ENCODE results near the gene USO1. TPM values are rescaled to one million over a fixed set of nuclear protein-coding genes. Genes with fewer than 3 reads are reported as not detected.

Gene USO1, protein sequence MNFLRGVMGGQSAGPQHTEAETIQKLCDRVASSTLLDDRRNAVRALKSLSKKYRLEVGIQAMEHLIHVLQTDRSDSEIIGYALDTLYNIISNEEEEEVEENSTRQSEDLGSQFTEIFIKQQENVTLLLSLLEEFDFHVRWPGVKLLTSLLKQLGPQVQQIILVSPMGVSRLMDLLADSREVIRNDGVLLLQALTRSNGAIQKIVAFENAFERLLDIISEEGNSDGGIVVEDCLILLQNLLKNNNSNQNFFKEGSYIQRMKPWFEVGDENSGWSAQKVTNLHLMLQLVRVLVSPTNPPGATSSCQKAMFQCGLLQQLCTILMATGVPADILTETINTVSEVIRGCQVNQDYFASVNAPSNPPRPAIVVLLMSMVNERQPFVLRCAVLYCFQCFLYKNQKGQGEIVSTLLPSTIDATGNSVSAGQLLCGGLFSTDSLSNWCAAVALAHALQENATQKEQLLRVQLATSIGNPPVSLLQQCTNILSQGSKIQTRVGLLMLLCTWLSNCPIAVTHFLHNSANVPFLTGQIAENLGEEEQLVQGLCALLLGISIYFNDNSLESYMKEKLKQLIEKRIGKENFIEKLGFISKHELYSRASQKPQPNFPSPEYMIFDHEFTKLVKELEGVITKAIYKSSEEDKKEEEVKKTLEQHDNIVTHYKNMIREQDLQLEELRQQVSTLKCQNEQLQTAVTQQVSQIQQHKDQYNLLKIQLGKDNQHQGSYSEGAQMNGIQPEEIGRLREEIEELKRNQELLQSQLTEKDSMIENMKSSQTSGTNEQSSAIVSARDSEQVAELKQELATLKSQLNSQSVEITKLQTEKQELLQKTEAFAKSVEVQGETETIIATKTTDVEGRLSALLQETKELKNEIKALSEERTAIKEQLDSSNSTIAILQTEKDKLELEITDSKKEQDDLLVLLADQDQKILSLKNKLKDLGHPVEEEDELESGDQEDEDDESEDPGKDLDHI
- 22.0 and 88.8 TPM in 2 replicates for total RNA-seq (2011; cell fraction: chromatin; rRNA removed; ENCODE audit: low replicate concordance)
- total RNA-seq (2011; cell fraction: nucleolus; rRNA removed), result 18.5 and 23.9 TPM in 2 replicates
- 33.2 and 59.6 TPM in 2 replicates for total RNA-seq (2011; cell fraction: nucleoplasm; rRNA removed)
- total RNA-seq (2014; rRNA removed) (48.5 and 54.0 TPM in 2 replicates), total RNA-seq (2014; rRNA removed; fragmentation: Illumina TruSeq; extraction: Trizol) (76.2 and 80.2 TPM in 2 replicates), total RNA-seq (2015; rRNA removed; fragmentation: Illumina TruSeq; extraction: Trizol) (68.7 and 72.8 TPM in 2 replicates), total RNA-seq (2021) (45.3 and 48.0 TPM in 2 replicates), polyA plus RNA-seq (2011; rRNA removed) (87.5 and 97.8 TPM in 2 replicates), polyA plus RNA-seq (2014; fragmentation: Illumina TruSeq; extraction: Trizol) (54.5 and 71.6 TPM in 2 replicates), polyA plus RNA-seq (2014; fragmentation: Nextera tagmentation; extraction: Ambion mirVana) (10 to 100 TPM; 19.3 to 22.1 TPM), polyA plus RNA-seq (2014; rRNA removed) (44.3 and 45.1 TPM in 2 replicates), polyA minus RNA-seq (2011; rRNA and poly(A)+ RNA removed) (69.8 and 96.2 TPM in 2 replicates), Bru-seq, nascent RNA (percentile 78 among the genes with signal in this experiment), BruChase-seq, experiment 1, labeled RNA remaining after a 2-hour chase (percentile 84 among the genes with signal in this experiment), BruChase-seq, experiment 2, labeled RNA remaining after a 6-hour chase (percentile 84 among the genes with signal in this experiment)
- polyA plus RNA-seq (2011; cell fraction: cytosol; rRNA removed), result 21.2 and 42.2 TPM in 2 replicates
- polyA plus RNA-seq (2011; cell fraction: nucleus; rRNA removed), result 15.9 and 30.8 TPM in 2 replicates
- polyA plus RNA-seq (2012), result 40.7 and 71.7 TPM in 2 replicates
- polyA minus RNA-seq (2011; cell fraction: cytosol; rRNA and poly(A)+ RNA removed), result 32.1 and 32.4 TPM in 2 replicates
- polyA minus RNA-seq (2011; cell fraction: nucleus; rRNA and poly(A)+ RNA removed), result 15.2 and 35.5 TPM in 2 replicates
- long read RNA-seq, experiment 1, full-length matches to known transcripts, result 266 of 342 reads
- long read RNA-seq, experiment 1, partial matches to known transcripts, result 46 of 342 reads
- long read RNA-seq, experiment 1, other reads (novel, unspliced or antisense), result 30 of 342 reads
- long read RNA-seq, experiment 2, full-length matches to known transcripts, result 1 of 26 reads
- long read RNA-seq, experiment 2, partial matches to known transcripts, result 9 of 26 reads
- long read RNA-seq, experiment 2, other reads (novel, unspliced or antisense), result 16 of 26 reads
- long read RNA-seq, experiment 3, full-length matches to known transcripts, result 2 of 43 reads
- long read RNA-seq, experiment 3, partial matches to known transcripts, result 31 of 43 reads
- long read RNA-seq, experiment 3, other reads (novel, unspliced or antisense), result 10 of 43 reads

DNA sequence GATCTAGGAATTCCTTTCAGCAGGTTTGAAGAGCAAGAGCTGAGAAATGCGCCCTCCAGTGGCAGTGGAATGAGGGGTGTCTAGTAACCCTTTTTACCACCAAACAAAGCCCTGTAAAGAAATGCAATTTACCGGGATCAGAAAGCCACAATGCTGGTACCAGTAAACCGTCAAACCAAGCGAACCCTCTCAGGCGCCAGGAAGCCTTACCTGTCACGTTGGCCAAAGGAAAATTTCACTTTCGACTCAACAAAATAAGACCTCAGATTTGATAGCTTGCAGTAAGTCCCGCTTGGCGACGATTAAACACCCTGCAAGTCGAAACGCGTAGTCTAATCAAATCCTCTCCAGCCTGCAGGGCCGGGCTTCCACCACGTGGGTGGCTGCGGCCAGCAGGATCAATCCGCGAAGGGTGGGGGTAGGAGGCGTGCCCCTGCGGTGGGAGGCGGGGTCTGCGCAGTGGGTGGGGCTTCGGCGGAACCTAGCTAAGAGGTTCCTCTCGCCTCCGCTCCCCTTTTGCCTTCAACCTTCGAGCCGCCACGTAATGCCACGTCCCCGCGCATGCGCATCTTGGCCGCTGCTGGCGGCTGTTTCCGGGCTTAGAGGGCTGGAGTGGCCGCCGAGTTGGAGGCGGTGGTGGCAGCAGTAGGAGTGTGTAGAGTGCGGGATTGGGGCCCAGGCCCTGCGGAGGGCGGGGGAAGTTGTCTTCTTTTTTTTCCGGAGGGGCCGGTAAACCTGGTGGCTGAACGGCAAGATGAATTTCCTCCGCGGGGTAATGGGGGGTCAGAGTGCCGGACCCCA lies at the start of gene USO1:
TSS of gene USO1 (plus strand) at position 512 of the 801 bp plus-strand sequence. CDS start at position 755, 243 bp downstream.
- FAIRE-seq, result peak; percentile 95
- TF ChIP-seq KAT7 (CRISPR knock-in tag; IDR thresholded peaks at IDR 0.05; ENCODE audit: borderline replicate concordance) (no peak), TBP (optimal IDR thresholded peaks at IDR 0.05; ENCODE audit: low read depth, low read length) (peak; percentile 91), ZEB2 (IDR thresholded peaks at IDR 0.05) (peak; percentile 76; the same call in 1 of the 2 replicates), ZSCAN32 (CRISPR knock-in tag; IDR thresholded peaks at IDR 0.05) (no peak), RCOR1 (IDR thresholded peaks at IDR 0.05; ENCODE audit: borderline replicate concordance in 1 of 2, low read depth in 2 of 2, low read length in 2 of 2) (peak in 1 of 2 experiments; percentile 55; a peak in 1 of 4 replicates), MTA2 (IDR thresholded peaks at IDR 0.05; ENCODE audit: low read depth) (no peak)
- TF ChIP-seq, protein P1, sequence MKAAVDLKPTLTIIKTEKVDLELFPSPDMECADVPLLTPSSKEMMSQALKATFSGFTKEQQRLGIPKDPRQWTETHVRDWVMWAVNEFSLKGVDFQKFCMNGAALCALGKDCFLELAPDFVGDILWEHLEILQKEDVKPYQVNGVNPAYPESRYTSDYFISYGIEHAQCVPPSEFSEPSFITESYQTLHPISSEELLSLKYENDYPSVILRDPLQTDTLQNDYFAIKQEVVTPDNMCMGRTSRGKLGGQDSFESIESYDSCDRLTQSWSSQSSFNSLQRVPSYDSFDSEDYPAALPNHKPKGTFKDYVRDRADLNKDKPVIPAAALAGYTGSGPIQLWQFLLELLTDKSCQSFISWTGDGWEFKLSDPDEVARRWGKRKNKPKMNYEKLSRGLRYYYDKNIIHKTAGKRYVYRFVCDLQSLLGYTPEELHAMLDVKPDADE (conservative IDR thresholded peaks at IDR 0.05; ENCODE audit: control insufficient read depth, low read depth, low read length), result peak; percentile 61; the same call in 1 of the 2 replicates
- TF ChIP-seq, protein P2, sequence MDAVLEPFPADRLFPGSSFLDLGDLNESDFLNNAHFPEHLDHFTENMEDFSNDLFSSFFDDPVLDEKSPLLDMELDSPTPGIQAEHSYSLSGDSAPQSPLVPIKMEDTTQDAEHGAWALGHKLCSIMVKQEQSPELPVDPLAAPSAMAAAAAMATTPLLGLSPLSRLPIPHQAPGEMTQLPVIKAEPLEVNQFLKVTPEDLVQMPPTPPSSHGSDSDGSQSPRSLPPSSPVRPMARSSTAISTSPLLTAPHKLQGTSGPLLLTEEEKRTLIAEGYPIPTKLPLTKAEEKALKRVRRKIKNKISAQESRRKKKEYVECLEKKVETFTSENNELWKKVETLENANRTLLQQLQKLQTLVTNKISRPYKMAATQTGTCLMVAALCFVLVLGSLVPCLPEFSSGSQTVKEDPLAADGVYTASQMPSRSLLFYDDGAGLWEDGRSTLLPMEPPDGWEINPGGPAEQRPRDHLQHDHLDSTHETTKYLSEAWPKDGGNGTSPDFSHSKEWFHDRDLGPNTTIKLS (IDR thresholded peaks at IDR 0.05; ENCODE audit: borderline replicate concordance, low read depth), result peak; percentile 100

More for the DNA sequence above, at the start of gene USO1:
- Histone ChIP-seq H3K36me3 (ENCODE audit: control insufficient read depth, insufficient read depth, low read length) (no peaks in the 10 kb centered on the region), H3K9me1 (ENCODE audit: control insufficient read depth, insufficient read depth, low read length) (no peaks in the 10 kb centered on the region), H3K9me3 (replicated peaks; ENCODE audit: control insufficient read depth, insufficient read depth, low read depth, low read length) (no peaks in the 10 kb centered on the region), H3K4me2 (ENCODE audit: insufficient read depth, low read length) (peak within 1 kb of the TSS; percentile 94), H3K27ac (ENCODE audit: extremely low read depth, low read depth, low read length) (peak within 1 kb of the TSS; percentile 95), H3K9ac (ENCODE audit: insufficient read depth in 1 of 2, low read depth in 2 of 2, low read length in 2 of 2) (peak within 1 kb of the TSS; percentile 97 to 98), H3K4me1 (replicated peaks in 1 of 2; ENCODE audit: control insufficient read depth in 2 of 2, insufficient read depth in 2 of 2, low read length in 2 of 2) (peaks cover 11 to 27% of the 10 kb centered on the region in 2 experiments; a peak in 3 of 5 replicates), H3K79me2 (ENCODE audit: control insufficient read depth, insufficient read depth, low read length) (peaks cover 71% of the 10 kb centered on the region), H2AFZ (ENCODE audit: low read depth, low read length) (peak within 1 kb of the TSS; percentile 99), H3K27me3 (ENCODE audit: control insufficient read depth in 2 of 2, insufficient read depth in 2 of 2, low read length in 2 of 2) (no peaks in the 10 kb centered on the region), H4K20me1 (replicated peaks; ENCODE audit: control insufficient read depth, insufficient read depth, low read length) (no peaks in the 10 kb centered on the region), H3K4me3 (peak within 1 kb of the TSS; percentile 77)
- intact Hi-C loops (cut with micrococcal nuclease), result loop anchor here (1.0 to 5.0 kb wide), 3 partner anchors 51 to 212 kb away; partner anchors contain the start of genes G3BP2, RCHY1 and THAP6
- ChIA-PET POLR2A (interaction anchor here (0.6 to 4.0 kb wide), 19 partner anchors 11 to 1040 kb away, joined by 3 to 57 read pairs (median 4); partner anchors contain the start of gene G3BP2), CTCF (ENCODE audit: low intra/inter-chr PET ratio) (interaction anchor here (0.6 kb wide), 1 partner anchor 58 kb away, joined by 3 read pairs; no protein-coding TSS in a partner anchor)
- peak; percentile 95 to 99 (median 96) for DNase-seq (ENCODE audit: extremely low read depth in 1 of 4, low spot score in 3 of 4)
- peak; percentile 92 for ATAC-seq
- under 1% methylated on average over 33 of the region's 48 CpGs for WGBS (ENCODE audit: insufficient coverage, low coverage, missing lambda C conversion rate)
- TSS peak; percentile 85 for BruUV-seq (replicated peaks)
- in situ Hi-C loops (cut with MboI), result no loop called here
